Endodermal cell (in vitro differentiated cells): ENCODE data around the gene LYST. TPM values are rescaled to one million over a fixed set of nuclear protein-coding genes. Genes with fewer than 3 reads are reported as not detected.

Source experiments
- DNase-seq: peaks from one replicate; pipeline ENCODE4 v3.0.0-alpha.2; 2017
- H3K27ac ChIP-seq: 2 replicates; pipeline ENCODE4 v1.5.1; 2013; ENCODE audit warnings: mild to moderate bottlenecking, low read depth, low read length, moderate library complexity
- H3K27me3 ChIP-seq: 2 replicates; pipeline ENCODE4 v1.6.1; 2013; ENCODE audit warnings: mild to moderate bottlenecking, low read length, moderate library complexity; ENCODE audit not compliant: insufficient read depth, control insufficient read depth, poor library complexity, severe bottlenecking
- H3K36me3 ChIP-seq: 2 replicates; pipeline ENCODE4 v1.7.0; 2013; ENCODE audit warnings: mild to moderate bottlenecking, low read length, moderate library complexity; ENCODE audit not compliant: control insufficient read depth, insufficient read depth
- H3K4me1 ChIP-seq: one replicate; pipeline ENCODE4 v1.7.0; 2013; ENCODE audit warnings: low read length; ENCODE audit not compliant: control insufficient read depth, insufficient read depth
- H3K4me3 ChIP-seq: 2 replicates; pipeline ENCODE4 v1.5.1; 2013; ENCODE audit warnings: mild to moderate bottlenecking, low read length, moderate library complexity
- H3K9ac ChIP-seq: 2 replicates; pipeline ENCODE4 v1.6.1; 2013; ENCODE audit warnings: mild to moderate bottlenecking, low read length, moderate library complexity; ENCODE audit not compliant: poor library complexity, severe bottlenecking; ENCODE audit errors: extremely low read depth
- H3K9me3 ChIP-seq: 2 replicates; pipeline ENCODE4 v1.6.1; 2013; ENCODE audit warnings: mild to moderate bottlenecking, low read length, moderate library complexity; ENCODE audit not compliant: control insufficient read depth
- H3K27ac Mint-ChIP-seq: 2 replicates; pipeline ENCODE4 v1.8.0; 2020; ENCODE audit warnings: mixed read lengths
- H3K27me3 Mint-ChIP-seq: 2 replicates; pipeline ENCODE4 v1.8.0; 2021; ENCODE audit warnings: mild to moderate bottlenecking, mixed read lengths; ENCODE audit not compliant: insufficient read depth
- H3K36me3 Mint-ChIP-seq: 2 replicates; pipeline ENCODE4 v1.8.0; 2020; ENCODE audit warnings: low read depth, mixed read lengths
- H3K4me1 Mint-ChIP-seq: 2 replicates; pipeline ENCODE4 v1.8.0; 2020; ENCODE audit warnings: mixed read lengths
- H3K4me3 Mint-ChIP-seq: 2 replicates; pipeline ENCODE4 v1.8.0; 2020; ENCODE audit warnings: mild to moderate bottlenecking, moderate library complexity, mixed read lengths
- H3K9me3 Mint-ChIP-seq: 2 replicates; pipeline ENCODE4 v1.8.0; 2020; ENCODE audit warnings: mild to moderate bottlenecking, mixed read lengths
- CTCF ChIP-seq: fragments of 200-600 bp; sonication (generic); conservative IDR thresholded peaks from 2 replicates; pipeline ENCODE4 v1.5.0; 2021; ENCODE audit warnings: antibody characterized with exemption, mild to moderate bottlenecking
- WGBS, 2 experiments: methylation state at CpG; one replicate each; pipeline versions ENCODE4 v1.1.5 to v1.1.7; 2013; ENCODE audit warnings: missing lambda C conversion rate in 2 of 2, mixed read lengths in 1 of 2; ENCODE audit not compliant: insufficient coverage in 1 of 2, insufficient read length in 1 of 2; 5-methylcytosine and 5-hydroxymethylcytosine counted together
- total RNA-seq, 2 donors: library from RNA; stranded (reverse); fragmentation: NEBNext Ultra II Directional in 1 of 2; extraction: Animal tissue kit (Norgen Biotek cat#: 25700) in 1 of 2; gene quantifications; 2 replicates in 1 of 2; 3 replicates in 1 of 2; pipeline ENCODE4 v1.2.1, GENCODE V29; 2021

LYST gene
- total RNA-seq, 2 donors from 2014 or later, result 2.5 to 6.8 TPM

- no peak overlapping the region for H3K27ac Mint-ChIP-seq
- no peak for TF ChIP-seq CTCF
Observed at GRCh38 chr1:235820061-235820460, 46.6 kb downstream of the LYST start.

GRCh38 chr1:235818632-235819136 is 48.0 kb downstream of the LYST start:
- Mint-ChIP-seq H3K9me3 (no peaks in the 10 kb centered on the region), H3K4me3 (no peak overlapping the region), H3K36me3 (no peaks in the 10 kb centered on the region), H3K27ac (no peak overlapping the region), H3K27me3 (no peaks in the 10 kb centered on the region), H3K4me1 (no peaks in the 10 kb centered on the region)
- no peak for TF ChIP-seq CTCF
- Histone ChIP-seq H3K4me1 (peaks cover 3% of the 10 kb centered on the region), H3K36me3 (no peaks in the 10 kb centered on the region), H3K9me3 (no peaks in the 10 kb centered on the region), H3K4me3 (no peak overlapping the region), H3K9ac (no peak overlapping the region), H3K27me3 (no peaks in the 10 kb centered on the region), H3K27ac (no peak overlapping the region)
- no peak for DNase-seq
- WGBS, 2 experiments, result 86 to 97% methylated on average over 4 to 5 of the region's 5 CpGs

More at GRCh38 chr1:235820061-235820460, 46.6 kb downstream of the LYST start:
- Histone ChIP-seq H3K27me3 (no peaks in the 10 kb centered on the region), H3K9ac (no peak overlapping the region), H3K36me3 (no peaks in the 10 kb centered on the region), H3K4me3 (no peak overlapping the region), H3K27ac (no peak overlapping the region), H3K9me3 (no peaks in the 10 kb centered on the region), H3K4me1 (peaks cover under 1% of the 10 kb centered on the region)
- 80 to 88% methylated on average over 1 of the region's 1 CpG for WGBS, 2 experiments
- no peak for DNase-seq
- no peaks in the 10 kb centered on the region for H3K9me3 Mint-ChIP-seq
- H3K4me3 Mint-ChIP-seq, result no peak overlapping the region
- H3K4me1 Mint-ChIP-seq, result no peaks in the 10 kb centered on the region
- no peaks in the 10 kb centered on the region for H3K36me3 Mint-ChIP-seq
- no peaks in the 10 kb centered on the region for H3K27me3 Mint-ChIP-seq

- Histone ChIP-seq H3K4me3 (no peak overlapping the region), H3K27me3 (no peaks in the 10 kb centered on the region), H3K36me3 (no peaks in the 10 kb centered on the region), H3K9me3 (no peaks in the 10 kb centered on the region), H3K4me1 (peaks cover 3% of the 10 kb centered on the region), H3K9ac (no peak overlapping the region), H3K27ac (no peak overlapping the region)
- no peaks in the 10 kb centered on the region for H3K9me3 Mint-ChIP-seq
- no peak overlapping the region for H3K4me3 Mint-ChIP-seq
- H3K36me3 Mint-ChIP-seq, result no peaks in the 10 kb centered on the region
- 94% methylated on average over 2 to 5 of the region's 5 CpGs for WGBS, 2 experiments
- TF ChIP-seq CTCF, result no peak
- H3K27me3 Mint-ChIP-seq, result no peaks in the 10 kb centered on the region
- no peaks in the 10 kb centered on the region for H3K4me1 Mint-ChIP-seq
- no peak overlapping the region for H3K27ac Mint-ChIP-seq
- DNase-seq, result no peak
Observed at GRCh38 chr1:235817101-235817728, 49.5 kb downstream of the LYST start.
